ENCODE measurements around the gene DDX5.

The DDX5 gene

GRCh38 chr17:64506576-64507412 lies 705 bp upstream of the DDX5 start, which contains the start of gene CEP95:
Gene CEP95, plus strand, starts transcription at chr17:64506977. Its CDS starts 121 bp downstream, at chr17:64507098.
- Histone ChIP-seq H3K27ac (ENCODE audit: extremely low read depth, low read depth, low read length) (peak within 1 kb of the TSS; percentile 97), H3K36me3 (ENCODE audit: control insufficient read depth in 2 of 2, insufficient read depth in 1 of 2, low read length in 2 of 2) (peaks cover 39 to 66% of the 10 kb centered on the region in 2 experiments), H3K4me1 (ENCODE audit: control insufficient read depth, insufficient read depth, low read length) (0 out of 2 replicates have a peak, but pooled peaks cover 4% of the 10 kb centered on the region), H3K9me3 (ENCODE audit: control insufficient read depth, insufficient read depth, low read depth, low read length) (no peaks in the 10 kb centered on the region), H3K4me3 (ENCODE audit: low read depth, low read length) (peak within 1 kb of the TSS; percentile 100)
- POLR2A ChIA-PET: interaction anchor here (0.6 to 4.2 kb wide), 26 partner anchors 9 to 668 kb away, joined by 3 to 146 read pairs (median 5); partner anchors contain the start of genes POLG2 and SMURF2
- CTCF ChIA-PET: interaction anchor here (0.6 to 1.9 kb wide), 4 partner anchors 86 to 928 kb away, joined by 3 to 10 read pairs (median 4); no protein-coding TSS in a partner anchor
- no peak for TF ChIP-seq REST (tag by site-specific recombination; IDR thresholded peaks at IDR 0.05)
- TF ChIP-seq PRDM2 (tag by site-specific recombination; IDR thresholded peaks at IDR 0.05; ENCODE audit: borderline replicate concordance): no peak
- no peak for TF ChIP-seq ZNF530 (tag by site-specific recombination; IDR thresholded peaks at IDR 0.05; ENCODE audit: low read depth)
- TF ChIP-seq ZNF777 (tag by site-specific recombination; IDR thresholded peaks at IDR 0.05; ENCODE audit: borderline replicate concordance): peak; percentile 27; the same call in 1 of the 2 replicates
- TF ChIP-seq ZBTB26 (tag by site-specific recombination; optimal IDR thresholded peaks at IDR 0.05): peak; percentile 82
- no peak for TF ChIP-seq BCL6B (tag by site-specific recombination; IDR thresholded peaks at IDR 0.05)
- TF ChIP-seq TRIM28 (IDR thresholded peaks at IDR 0.05; ENCODE audit: borderline replicate concordance, low read length): no peak
- no peak; the same call in 1 of the 2 replicates for TF ChIP-seq CTCF (tag by site-specific recombination; IDR thresholded peaks at IDR 0.05)
- TF ChIP-seq BCL11A (tag by site-specific recombination; IDR thresholded peaks at IDR 0.05; ENCODE audit: low read depth): no peak
- peak; percentile 79 for TF ChIP-seq ZNF600 (tag by site-specific recombination; IDR thresholded peaks at IDR 0.05)
- peak; percentile 70; the same call in 1 of the 2 replicates for TF ChIP-seq ZNF639 (tag by site-specific recombination; IDR thresholded peaks at IDR 0.05)
- peak; percentile 62 for TF ChIP-seq KLF16 (tag by site-specific recombination; IDR thresholded peaks at IDR 0.05)
- TF ChIP-seq SP3 (tag by site-specific recombination; IDR thresholded peaks at IDR 0.05): peak; percentile 92
- peak; percentile 31; the same call in 1 of the 2 replicates for TF ChIP-seq ZBTB48 (tag by site-specific recombination; IDR thresholded peaks at IDR 0.05)
- TF ChIP-seq ZNF626 (tag by site-specific recombination; IDR thresholded peaks at IDR 0.05): 0 out of 2 replicates have a peak, but pooled peaks have one; percentile 48
- TF ChIP-seq PATZ1 (tag by site-specific recombination; IDR thresholded peaks at IDR 0.05): peak; percentile 94
